GM12878 (cell line): ENCODE data around the gene OSBPL2. TPM values are rescaled to one million over a fixed set of nuclear protein-coding genes. Genes with fewer than 3 reads are reported as not detected.

Experiments
- ATAC-seq: fragments of 200-7000 bp; cut with Tn5 transposase; 3 replicates; pipeline ENCODE4 v1.9.1; 2020; ENCODE audit warnings: mild to moderate bottlenecking, moderate library complexity
- BruUV-seq: library from RNA; stranded (reverse); fragments of 400-500 nt; replicated peaks from 2 replicates; lab custom pipeline; 2021; lab: Mats Ljungman, UMichigan
- CTCF ChIA-PET: fragments of 300-600 bp; sonication (Branson Sonifier 250); formaldehyde crosslinking; extraction: SDS; loops from one replicate; lab custom pipeline; 2021; ENCODE audit warnings: inconsistent platforms; lab: Yijun Ruan, JAX
- POLR2A ChIA-PET: fragments of 350-600 bp; formaldehyde crosslinking; extraction: SDS; loops from one replicate; lab custom pipeline; 2021; ENCODE audit warnings: inconsistent platforms; lab: Charles Lee
- RAD21 ChIA-PET: fragments of 300-600 bp; sonication (Branson Sonifier 250); formaldehyde crosslinking; loops from one replicate; lab custom pipeline; 2023; ENCODE audit warnings: antibody characterized with exemption; ENCODE audit not compliant: unreplicated experiment; lab: Charles Lee
- SMC1A ChIA-PET: fragments of 300-600 bp; sonication (Branson Sonifier 250); formaldehyde crosslinking; loops from one replicate; lab custom pipeline; 2023; ENCODE audit not compliant: unreplicated experiment, uncharacterized antibody; lab: Charles Lee
- DNase-seq: peaks from one replicate; pipeline ENCODE4 v3.0.0-alpha.2; 2011; ENCODE audit warnings: low read depth, low spot score
- FAIRE-seq: peaks from 3 replicates; lab custom pipeline; 2011; peaks lifted over from hg19 to GRCh38; lab: Jason Lieb, UNC
- H2AFZ ChIP-seq: 2 replicates; pipeline ENCODE4 v1.6.0; 2011; ENCODE audit warnings: low read depth, low read length, control low read depth; ENCODE audit not compliant: control insufficient read depth
- H3K27ac ChIP-seq: 2 replicates; pipeline ENCODE4 v1.5.1; 2011; ENCODE audit warnings: control low read depth; ENCODE audit not compliant: control insufficient read depth, insufficient read depth
- H3K27me3 ChIP-seq, 2 experiments: replicated peaks in 1 of 2; 2 replicates each; pipeline versions ENCODE4 v1.6.0 to v1.6.1; 2011; ENCODE audit warnings: low read length in 1 of 2; ENCODE audit not compliant: control insufficient read depth in 2 of 2, insufficient read depth in 2 of 2
- H3K36me3 ChIP-seq, 2 experiments: 2 replicates each; pipeline ENCODE4 v1.5.1; 2011; ENCODE audit warnings: low read length in 1 of 2; ENCODE audit not compliant: control insufficient read depth in 2 of 2, insufficient read depth in 2 of 2
- H3K4me1 ChIP-seq: 2 replicates; pipeline ENCODE4 v1.6.1; 2011; ENCODE audit warnings: mild to moderate bottlenecking, low read length, moderate library complexity, mixed read lengths; ENCODE audit not compliant: control insufficient read depth, insufficient read depth
- H3K4me2 ChIP-seq: 2 replicates; pipeline ENCODE4 v1.6.0; 2011; ENCODE audit warnings: control low read depth; ENCODE audit not compliant: control insufficient read depth, insufficient read depth
- H3K4me3 ChIP-seq: fragments of 200-600 bp; sonication (generic); 2 replicates; pipeline ENCODE4 v1.5.1; 2016
- H3K79me2 ChIP-seq: 2 replicates; pipeline ENCODE4 v1.6.0; 2011; ENCODE audit warnings: low read length; ENCODE audit not compliant: control insufficient read depth, insufficient read depth
- H3K9ac ChIP-seq: 2 replicates; pipeline ENCODE4 v1.8.0; 2011; ENCODE audit warnings: low read length, control low read depth, mixed read lengths; ENCODE audit not compliant: control insufficient read depth, insufficient read depth
- H3K9me3 ChIP-seq: replicated peaks from 3 replicates; pipeline ENCODE4 v1.5.1; 2011; ENCODE audit warnings: mild to moderate bottlenecking, low read length; ENCODE audit not compliant: control insufficient read depth, insufficient read depth
- H4K20me1 ChIP-seq: 2 replicates; pipeline ENCODE4 v1.6.0; 2011; ENCODE audit not compliant: control insufficient read depth, insufficient read depth
- EED ChIP-seq: sonication (generic); IDR thresholded peaks from 2 replicates; pipeline ENCODE4 v1.6.1; 2016; ENCODE audit warnings: antibody characterized with exemption, low read depth
- EP300 ChIP-seq, 2 experiments: fragments of 150-350 bp in 1 of 2; IDR thresholded peaks; 2 replicates each; pipeline ENCODE4 v1.6.1; 2011 to 2012; ENCODE audit warnings: low read depth in 2 of 2, low read length in 2 of 2, borderline replicate concordance in 1 of 2, improper control_type of control experiment in 1 of 2, inconsistent platforms in 1 of 2; ENCODE audit not compliant: control insufficient read depth in 1 of 2
- HDAC6 ChIP-seq: fragments of 200-600 bp; sonication (generic); IDR thresholded peaks from one replicate; pipeline ENCODE4 v1.8.0; 2017; ENCODE audit warnings: antibody characterized with exemption; ENCODE audit not compliant: unreplicated experiment
- HDGF ChIP-seq: fragments of 450-650 bp; IDR thresholded peaks from 2 replicates; pipeline ENCODE4 v1.6.1; 2016; ENCODE audit warnings: antibody characterized with exemption
- MTA2 ChIP-seq: fragments of 450-650 bp; IDR thresholded peaks from 2 replicates; pipeline ENCODE4 v1.6.1; 2016; ENCODE audit warnings: low read depth, mild to moderate bottlenecking, moderate library complexity
- NFXL1 ChIP-seq: fragments of 450-650 bp; IDR thresholded peaks from 2 replicates; pipeline ENCODE4 v1.6.1; 2017; ENCODE audit warnings: antibody characterized with exemption, mild to moderate bottlenecking, borderline replicate concordance
- YY1 ChIP-seq: IDR thresholded peaks from 2 replicates; pipeline ENCODE4 v1.6.1; 2011; ENCODE audit warnings: low read depth, mild to moderate bottlenecking, low read length
- ZBTB11 ChIP-seq: fragments of 450-650 bp; formaldehyde crosslinking; IDR thresholded peaks from 2 replicates; pipeline ENCODE4 v1.5.0; 2022; ENCODE audit warnings: mild to moderate bottlenecking, missing genetic modification characterization
- WGBS: methylation state at CpG from one replicate; pipeline ENCODE4 v1.1.6; 2016; ENCODE audit warnings: low lambda C conversion rate; ENCODE audit not compliant: insufficient replicate concordance, insufficient coverage; ENCODE audit errors: missing lambda C conversion rate; 5-methylcytosine and 5-hydroxymethylcytosine counted together
- in situ Hi-C: fragments of 300-500 bp; cut with MboI; formaldehyde crosslinking; loops from 9 replicates; pipeline ENCODE4 v1.14.3; 2018; ENCODE audit warnings: mixed read lengths
- intact Hi-C: fragments of 100-400 bp; cut with micrococcal nuclease; formaldehyde crosslinking; loops from one replicate; pipeline ENCODE4 v1.14.2; 2022; ENCODE audit not compliant: unreplicated experiment
- polyA plus RNA-seq, 11 experiments: library from polyadenylated mRNA; depleted of rRNA in 4 of 11; unstranded in 6 of 11; stranded (reverse) in 5 of 11; fragments of >200 nt; fragmentation: Nextera tagmentation in 4 of 11; fragmentation: Illumina TruSeq in 1 of 11; extraction: Ambion mirVana in 4 of 11; extraction: Trizol in 1 of 11; gene quantifications; 1 replicate in 1 of 11; 2 replicates in 10 of 11; pipeline versions ENCODE4 v1.2.1 to v1.2.3, GENCODE V29; 2011 to 2016; ENCODE audit warnings: inconsistent platforms in 2 of 11, missing spikeins in 2 of 11, low read depth in 1 of 11
- total RNA-seq, 4 experiments: library from RNA; depleted of rRNA in 3 of 4; stranded (reverse); fragments of >200 nt in 3 of 4; fragmentation: Illumina TruSeq in 1 of 4; extraction: Trizol in 1 of 4; gene quantifications; 2 replicates each; pipeline versions ENCODE4 v1.2.1 to v1.2.3, GENCODE V29; 2013 to 2021

OSBPL2 gene
- total and polyA plus RNA-seq, 10 of the 15 experiments (the other 5 are each of a cell fraction or from before 2014, with no cell fraction given), result 2.8 to 22.3 (median 14.7) TPM

- DNase-seq (no peak), ATAC-seq (no peak), FAIRE-seq (no peak)
- intact Hi-C loops (no loop called here), in situ Hi-C loops (no loop called here)
- H3K4me3 ChIP-seq, result no peak overlapping the region
- no peaks in the 10 kb centered on the region for H3K36me3 ChIP-seq
- H3K4me1 ChIP-seq, result no peaks in the 10 kb centered on the region
- ChIA-PET SMC1A (no interaction called here), POLR2A (no interaction called here), RAD21 (no interaction called here), CTCF (no interaction called here)
- no peaks in the 10 kb centered on the region for H3K27me3 ChIP-seq
- no peaks in the 10 kb centered on the region for H3K79me2 ChIP-seq
- no peaks in the 10 kb centered on the region for H4K20me1 ChIP-seq
- 87% methylated on average over 37 of the region's 37 CpGs for WGBS
- TF ChIP-seq HDAC6 (no peak), MTA2 (no peak)
- BruUV-seq, result no TSS peak
- H3K27ac ChIP-seq, result no peak overlapping the region
- H3K9ac ChIP-seq, result no peak overlapping the region
- H3K4me2 ChIP-seq, result no peak overlapping the region
- no peak overlapping the region for H2AFZ ChIP-seq
- no peaks in the 10 kb centered on the region for H3K9me3 ChIP-seq
These were observed 91.4 kb downstream of the OSBPL2 start for GRCh38 chr20:62329389-62330377.

- Histone ChIP-seq H2AFZ (no peak overlapping the region), H3K79me2 (no peaks in the 10 kb centered on the region), H3K36me3 (no peaks in the 10 kb centered on the region), H3K4me3 (no peak overlapping the region), H3K27ac (no peak overlapping the region), H3K4me2 (no peak overlapping the region), H3K27me3 (no peaks in the 10 kb centered on the region), H3K9ac (no peak overlapping the region), H3K4me1 (no peaks in the 10 kb centered on the region), H4K20me1 (no peaks in the 10 kb centered on the region), H3K9me3 (no peaks in the 10 kb centered on the region)
- TF ChIP-seq YY1, result no peak
- TF ChIP-seq EP300 (IDR thresholded peaks at IDR 0.05; ENCODE audit: borderline replicate concordance in 1 of 2, control insufficient read depth in 1 of 2, low read depth in 2 of 2, low read length in 2 of 2), result no peak
- TF ChIP-seq EED, result no peak
- TF ChIP-seq HDGF, result no peak
- TF ChIP-seq ZBTB11 (CRISPR knock-in tag), result no peak
- no peak for TF ChIP-seq NFXL1
- DNase-seq, result no peak
- ChIA-PET SMC1A (no interaction called here), CTCF (no interaction called here), RAD21 (no interaction called here), POLR2A (no interaction called here)
- WGBS, result 85% methylated on average over 18 of the region's 46 CpGs
- in situ Hi-C loops (no loop called here), intact Hi-C loops (no loop called here)
- no peak for ATAC-seq
- no peak for FAIRE-seq
- no TSS peak for BruUV-seq
These were observed 92.4 kb downstream of the OSBPL2 start for GRCh38 chr20:62330576-62331317.
